MCF 10A (cell line): Measurements from ENCODE around the gene KLRC4. TPM values are rescaled to one million over a fixed set of nuclear protein-coding genes. Genes with fewer than 3 reads are reported as not detected.
A peak's percentile ranks its signal among the peaks of the same experiment; 100 is the strongest.

Experiments used
- BruUV-seq: library from RNA; stranded (reverse); fragments of 400-500 nt; replicated peaks from 2 replicates; lab custom pipeline; 2021; lab: Mats Ljungman, UMichigan
- CTCF ChIA-PET: fragments of 300-600 bp; sonication (Branson Sonifier 250); formaldehyde crosslinking; extraction: SDS; loops from one replicate; lab custom pipeline; 2021; ENCODE audit warnings: antibody characterized with exemption, inconsistent platforms; lab: Yijun Ruan, JAX
- POLR2A ChIA-PET: fragments of 300-600, 350-650 bp; sonication (Branson Sonifier 250); formaldehyde crosslinking; extraction: SDS; loops from one replicate; lab custom pipeline; 2020; ENCODE audit warnings: antibody characterized with exemption, inconsistent platforms; lab: Yijun Ruan, JAX
- DNase-seq: peaks from one replicate; pipeline ENCODE4 v3.0.0-alpha.2; 2018; ENCODE audit not compliant: unreplicated experiment
- H3K27ac Mint-ChIP-seq: one replicate; pipeline ENCODE4 v1.8.0; 2022; ENCODE audit warnings: mild to moderate bottlenecking, low read depth, mixed read lengths; ENCODE audit not compliant: unreplicated experiment
- H3K27me3 Mint-ChIP-seq: one replicate; pipeline ENCODE4 v1.8.0; 2022; ENCODE audit warnings: mixed read lengths; ENCODE audit not compliant: insufficient read depth, unreplicated experiment
- H3K36me3 Mint-ChIP-seq: one replicate; pipeline ENCODE4 v1.8.0; 2022; ENCODE audit warnings: mild to moderate bottlenecking, moderate library complexity, mixed read lengths; ENCODE audit not compliant: insufficient read depth, unreplicated experiment
- H3K4me1 Mint-ChIP-seq: one replicate; pipeline ENCODE4 v1.8.0; 2022; ENCODE audit warnings: mixed read lengths; ENCODE audit not compliant: insufficient read depth, unreplicated experiment
- H3K4me3 Mint-ChIP-seq: one replicate; pipeline ENCODE4 v1.8.0; 2022; ENCODE audit warnings: mild to moderate bottlenecking, moderate library complexity, mixed read lengths; ENCODE audit not compliant: unreplicated experiment
- H3K9me3 Mint-ChIP-seq: one replicate; pipeline ENCODE4 v1.8.0; 2022; ENCODE audit warnings: mixed read lengths; ENCODE audit not compliant: unreplicated experiment
- intact Hi-C: fragments of 100-400 bp; cut with micrococcal nuclease; formaldehyde crosslinking; loops from 2 replicates; pipeline ENCODE4 v1.14.1; 2022
- total RNA-seq: library from RNA; stranded (reverse); gene quantifications from 2 replicates; pipeline ENCODE4 v1.2.3, GENCODE V29; 2022
- TF ChIP-seq, protein P1 (sequence below): fragments of 200-600 bp; IDR thresholded peaks from one replicate; pipeline ENCODE4 v1.8.0; 2022; ENCODE audit warnings: antibody characterized with exemption, mild to moderate bottlenecking; ENCODE audit not compliant: unreplicated experiment

Gene KLRC4
- total RNA-seq, 1 experiment from 2014 or later, result 0.84 TPM

DNA sequence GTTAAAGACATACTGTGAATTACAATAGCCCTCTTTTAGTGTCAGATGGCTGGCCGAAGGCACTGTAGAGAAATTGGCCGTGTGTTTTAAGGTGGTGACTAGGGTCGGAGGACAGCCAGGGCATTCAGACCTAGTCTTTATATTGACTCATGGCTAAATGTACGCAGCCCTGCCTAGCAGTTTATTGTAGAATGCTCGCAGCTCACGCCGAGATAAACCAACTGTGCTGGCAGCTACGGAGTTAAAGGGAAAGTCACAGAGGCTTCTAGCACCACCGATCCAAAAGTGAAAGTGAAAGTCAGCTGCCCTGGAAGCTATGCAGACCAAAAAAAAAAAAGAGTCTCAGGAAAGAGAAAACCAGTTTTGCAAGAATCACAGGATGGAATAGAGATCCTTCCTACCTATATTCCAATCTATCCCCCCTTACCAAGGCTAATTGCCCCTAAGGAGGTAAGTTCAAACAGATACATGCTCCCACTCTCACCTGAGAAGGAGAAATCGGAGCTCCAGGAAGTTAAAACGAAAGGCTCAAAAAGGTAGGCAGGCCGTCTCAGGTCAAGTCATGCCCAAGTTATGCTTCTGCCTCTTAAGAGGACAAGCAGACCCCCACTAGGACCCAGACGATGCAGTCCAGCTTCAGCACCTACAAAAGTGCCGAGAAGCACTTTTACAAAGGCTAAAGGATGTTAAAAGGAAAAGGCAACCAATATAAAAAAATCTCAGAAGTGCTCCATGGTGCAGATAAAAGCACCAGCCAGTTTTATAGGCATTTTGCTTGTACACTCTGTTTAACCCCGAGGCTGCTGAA lies 44.5 kb downstream of the KLRC4 start:
- H3K9me3 Mint-ChIP-seq, result peaks cover 8% of the 10 kb centered on the region
- H3K4me3 Mint-ChIP-seq, result no peak overlapping the region

DNA sequence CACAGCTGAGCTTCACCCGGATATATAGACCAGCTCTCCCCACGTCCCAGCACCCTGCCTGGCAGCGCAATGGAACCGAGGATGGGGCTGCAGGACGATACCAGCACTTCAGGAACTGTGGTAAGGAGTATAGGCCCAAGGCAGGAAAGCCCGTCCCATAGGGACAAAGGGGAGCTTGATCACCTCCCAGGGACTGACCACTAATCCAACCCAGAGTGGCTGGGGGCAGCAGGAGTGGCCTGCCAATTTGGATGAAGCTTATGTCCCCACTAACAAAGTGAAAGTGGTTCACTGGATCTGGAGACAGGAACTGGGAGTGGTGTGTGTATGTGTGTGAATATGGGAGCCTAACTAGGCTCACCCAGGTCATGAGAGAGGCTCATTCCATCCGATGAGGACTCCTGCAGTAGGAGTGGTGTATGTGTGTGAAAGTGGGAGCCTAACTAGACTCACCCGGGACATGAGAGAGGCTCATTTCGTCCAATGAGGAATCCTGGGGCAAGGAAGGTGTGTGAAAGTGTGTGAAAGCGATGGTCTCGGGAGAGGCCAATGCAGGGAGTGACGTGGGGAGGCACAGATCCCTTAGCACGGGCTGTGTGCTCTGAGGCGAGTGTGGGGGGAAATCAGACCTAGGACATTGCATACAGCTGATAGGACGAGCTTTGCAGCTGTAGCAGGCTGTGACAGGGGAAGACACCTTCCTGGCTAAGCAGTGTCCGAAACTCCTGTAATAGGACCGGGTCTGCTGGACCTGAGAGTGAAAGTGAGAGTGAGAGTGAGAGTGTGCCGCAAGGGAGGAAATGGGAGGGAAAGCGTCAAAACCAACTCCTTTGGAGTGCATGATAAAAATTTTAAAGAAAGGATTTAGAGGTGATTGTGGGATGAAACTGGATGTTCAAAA lies 45.4 kb downstream of the KLRC4 start:
- peak; percentile 70 for DNase-seq
- intact Hi-C loops, result loop anchor here (1.0 to 2.0 kb wide), 4 partner anchors 25 to 129 kb away; no protein-coding TSS in a partner anchor
- TF ChIP-seq, protein P1, sequence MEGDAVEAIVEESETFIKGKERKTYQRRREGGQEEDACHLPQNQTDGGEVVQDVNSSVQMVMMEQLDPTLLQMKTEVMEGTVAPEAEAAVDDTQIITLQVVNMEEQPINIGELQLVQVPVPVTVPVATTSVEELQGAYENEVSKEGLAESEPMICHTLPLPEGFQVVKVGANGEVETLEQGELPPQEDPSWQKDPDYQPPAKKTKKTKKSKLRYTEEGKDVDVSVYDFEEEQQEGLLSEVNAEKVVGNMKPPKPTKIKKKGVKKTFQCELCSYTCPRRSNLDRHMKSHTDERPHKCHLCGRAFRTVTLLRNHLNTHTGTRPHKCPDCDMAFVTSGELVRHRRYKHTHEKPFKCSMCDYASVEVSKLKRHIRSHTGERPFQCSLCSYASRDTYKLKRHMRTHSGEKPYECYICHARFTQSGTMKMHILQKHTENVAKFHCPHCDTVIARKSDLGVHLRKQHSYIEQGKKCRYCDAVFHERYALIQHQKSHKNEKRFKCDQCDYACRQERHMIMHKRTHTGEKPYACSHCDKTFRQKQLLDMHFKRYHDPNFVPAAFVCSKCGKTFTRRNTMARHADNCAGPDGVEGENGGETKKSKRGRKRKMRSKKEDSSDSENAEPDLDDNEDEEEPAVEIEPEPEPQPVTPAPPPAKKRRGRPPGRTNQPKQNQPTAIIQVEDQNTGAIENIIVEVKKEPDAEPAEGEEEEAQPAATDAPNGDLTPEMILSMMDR, result no peak
- TSS peak; percentile 31 for BruUV-seq
- no peak overlapping the region for H3K4me3 Mint-ChIP-seq
- H3K27me3 Mint-ChIP-seq, result no peaks in the 10 kb centered on the region
- ChIA-PET POLR2A (interaction anchor here (0.8 to 5.9 kb wide), 15 partner anchors 10 to 1667 kb away, joined by 3 to 135 read pairs (median 8); partner anchors contain the start of genes GABARAPL1, KLRC3, MAGOHB and RIMKLB), CTCF (interaction anchor here (0.6 to 4.6 kb wide), 8 partner anchors 28 to 360 kb away, joined by 3 to 35 read pairs (median 16); no protein-coding TSS in a partner anchor)
- H3K4me1 Mint-ChIP-seq, result peaks cover 22% of the 10 kb centered on the region
- H3K36me3 Mint-ChIP-seq, result peaks cover 7% of the 10 kb centered on the region
- peaks cover 8% of the 10 kb centered on the region for H3K9me3 Mint-ChIP-seq
- H3K27ac Mint-ChIP-seq, result no peak overlapping the region

More for the DNA sequence above, 44.5 kb downstream of the KLRC4 start:
- H3K27me3 Mint-ChIP-seq, result no peaks in the 10 kb centered on the region
- H3K27ac Mint-ChIP-seq, result no peak overlapping the region
- TF ChIP-seq, protein P1, result no peak
- peaks cover 13% of the 10 kb centered on the region for H3K36me3 Mint-ChIP-seq
- H3K4me1 Mint-ChIP-seq, result peaks cover 22% of the 10 kb centered on the region
- no TSS peak for BruUV-seq
- CTCF ChIA-PET, result interaction anchor here (0.6 to 4.6 kb wide), 17 partner anchors 17 to 359 kb away, joined by 3 to 35 read pairs (median 4); no protein-coding TSS in a partner anchor
- peak; percentile 83 for DNase-seq
- intact Hi-C loops, result loop anchor here (1.0 to 2.0 kb wide), 4 partner anchors 26 to 130 kb away; no protein-coding TSS in a partner anchor
- POLR2A ChIA-PET, result interaction anchor here (0.7 to 5.9 kb wide), 18 partner anchors 10 to 359 kb away, joined by 3 to 135 read pairs (median 6); partner anchors contain the start of genes GABARAPL1, KLRC3, MAGOHB and YBX3

DNA sequence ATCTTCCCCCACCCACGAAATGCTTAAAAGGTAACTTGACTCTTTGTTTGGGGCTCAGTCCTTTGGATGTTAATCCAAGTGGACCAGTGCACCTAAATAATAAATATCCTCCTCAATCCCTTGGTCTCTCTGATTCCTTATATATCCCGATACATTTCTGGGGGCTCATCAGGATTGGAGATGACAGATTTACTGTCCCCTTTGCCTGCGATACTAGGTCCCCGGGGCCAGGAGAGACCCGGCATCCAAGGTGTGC lies 46.0 kb downstream of the KLRC4 start:
- Mint-ChIP-seq H3K36me3 (peaks cover 7% of the 10 kb centered on the region), H3K4me3 (no peak overlapping the region), H3K9me3 (peaks cover 3% of the 10 kb centered on the region), H3K27ac (no peak overlapping the region), H3K4me1 (peaks cover 22% of the 10 kb centered on the region), H3K27me3 (no peaks in the 10 kb centered on the region)
- DNase-seq, result no peak
- POLR2A ChIA-PET, result interaction anchor here (0.8 to 5.9 kb wide), 9 partner anchors 11 to 1666 kb away, joined by 3 to 135 read pairs (median 15); partner anchors contain the start of genes GABARAPL1 and RIMKLB
- CTCF ChIA-PET, result interaction anchor here (3.4 to 4.6 kb wide), 2 partner anchors 33 to 128 kb away, joined by 32 to 35 read pairs; no protein-coding TSS in a partner anchor
- no TSS peak for BruUV-seq
- intact Hi-C loops, result no loop called here
- TF ChIP-seq, protein P1, result no peak
